GM18505 (cell line): Measurements from ENCODE around the gene MAT1A.

Experiments used
- ATAC-seq: cut with Tn5 transposase; IDR thresholded peaks from one replicate; pipeline ENCODE4 v1.9.1; 2021; ENCODE audit not compliant: unreplicated experiment
- POLR2A ChIP-seq: IDR thresholded peaks from 4 replicates; pipeline ENCODE4 v1.6.1; 2011; ENCODE audit warnings: borderline replicate concordance; ENCODE audit not compliant: insufficient read depth, insufficient read length; ENCODE audit errors: extremely low read depth

The MAT1A gene

DNA sequence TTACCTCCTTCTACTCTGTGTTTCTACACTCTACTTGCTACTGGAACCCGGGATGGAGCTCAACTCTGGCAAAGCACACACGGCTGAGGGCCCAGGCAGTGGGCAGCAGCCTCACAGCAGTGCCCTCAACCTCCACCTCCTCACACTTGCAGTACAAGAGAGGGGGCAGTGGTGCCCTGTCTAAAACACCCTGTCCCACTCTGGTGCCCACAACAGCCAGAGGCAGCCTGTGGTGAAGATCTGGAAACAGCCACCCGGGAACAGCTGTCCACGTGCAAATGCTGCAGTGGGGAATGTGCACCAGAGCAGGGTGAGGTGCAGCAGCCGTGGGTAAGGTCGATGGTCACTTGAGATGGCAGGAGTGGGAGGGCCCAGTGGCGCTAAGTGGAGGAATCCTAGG, 13.7 kb downstream of the MAT1A start:
- no peak for TF ChIP-seq POLR2A
- no peak for ATAC-seq

DNA sequence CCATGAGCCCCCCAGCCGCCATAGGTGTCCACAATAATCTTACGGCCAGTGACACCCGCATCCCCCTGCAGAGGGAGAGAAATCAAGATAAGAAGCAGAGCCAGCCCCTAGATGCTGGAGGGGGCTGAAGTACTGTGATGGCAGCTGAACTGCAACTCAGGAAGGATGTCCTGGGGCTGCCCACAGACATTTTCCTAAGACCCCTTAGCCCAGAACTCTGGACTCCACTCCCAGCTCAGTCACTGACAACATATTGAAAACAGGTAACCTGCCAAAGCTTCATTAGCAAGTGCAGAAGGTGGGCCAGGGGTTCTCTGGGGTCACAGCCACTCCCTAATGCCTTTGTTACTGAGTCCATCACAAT, 14.3 kb downstream of the MAT1A start:
- TF ChIP-seq POLR2A, result no peak
- ATAC-seq, result no peak

DNA sequence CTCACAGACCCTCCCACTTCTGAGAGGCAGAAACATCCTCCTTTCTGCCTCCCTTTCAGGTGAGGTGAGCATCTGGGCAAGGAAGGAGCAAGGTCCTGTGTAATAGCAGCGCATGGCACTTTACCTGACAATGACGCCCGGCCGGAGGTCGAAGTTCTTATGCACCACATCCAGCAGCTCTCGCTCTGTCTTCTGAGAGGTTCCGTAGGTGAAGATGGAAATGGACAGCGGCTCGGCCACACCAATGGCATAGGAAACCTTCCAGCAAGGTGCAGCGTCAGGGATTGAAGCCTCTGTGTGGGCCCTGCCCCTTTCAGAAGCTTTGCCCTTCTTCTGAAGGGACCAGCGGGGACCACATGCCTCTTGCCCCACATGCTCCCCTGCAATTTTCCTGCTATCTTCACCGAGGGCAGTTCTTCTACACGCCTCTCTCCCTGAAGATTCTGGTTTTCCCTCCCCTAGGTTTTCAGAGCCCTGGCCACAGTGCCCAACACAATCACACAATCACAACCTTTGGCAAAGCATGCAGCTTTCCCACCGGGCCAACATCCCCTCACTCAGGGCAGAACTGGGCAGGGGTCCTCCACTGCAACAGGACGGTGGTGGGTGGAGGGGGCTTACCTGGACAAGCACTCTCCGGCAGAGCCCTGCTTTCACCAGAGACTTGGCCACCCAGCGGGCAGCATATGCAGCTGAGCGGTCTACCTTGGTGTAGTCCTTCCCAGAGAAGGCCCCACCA, 14.9 kb downstream of the MAT1A start:
- TF ChIP-seq POLR2A, result no peak
- ATAC-seq, result no peak

DNA sequence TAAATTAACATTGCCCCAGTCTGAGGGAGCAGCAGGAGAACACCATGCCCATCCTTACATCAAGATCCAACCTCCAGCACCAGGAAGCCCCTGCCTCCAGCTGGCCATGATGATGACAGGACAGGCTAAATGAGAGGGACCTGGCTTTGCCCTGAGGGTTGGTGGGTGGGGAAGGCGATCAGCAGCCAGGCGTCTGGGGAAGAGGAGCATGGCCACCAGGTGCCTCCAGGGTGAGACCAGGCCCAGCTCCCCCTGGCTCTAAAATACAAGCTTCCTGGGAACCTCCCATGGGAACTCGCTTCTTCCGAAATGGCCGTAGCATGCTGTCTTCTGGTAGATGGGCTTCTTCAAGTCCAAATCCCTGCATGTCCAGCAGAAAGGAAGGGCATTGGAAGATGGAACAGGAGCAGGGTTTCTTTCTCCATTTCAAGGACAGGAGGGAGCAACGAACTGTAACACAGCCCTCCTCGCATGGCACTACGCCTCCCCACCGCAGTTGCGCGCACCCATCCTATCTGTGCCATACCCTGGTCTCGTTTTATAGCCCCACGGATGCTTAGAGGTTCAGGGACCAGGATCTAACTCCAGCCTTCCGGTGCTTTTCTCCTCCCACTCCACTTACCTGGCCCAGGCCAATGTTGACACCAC, 15.8 kb downstream of the MAT1A start:
- TF ChIP-seq POLR2A, result no peak
- ATAC-seq, result no peak

DNA sequence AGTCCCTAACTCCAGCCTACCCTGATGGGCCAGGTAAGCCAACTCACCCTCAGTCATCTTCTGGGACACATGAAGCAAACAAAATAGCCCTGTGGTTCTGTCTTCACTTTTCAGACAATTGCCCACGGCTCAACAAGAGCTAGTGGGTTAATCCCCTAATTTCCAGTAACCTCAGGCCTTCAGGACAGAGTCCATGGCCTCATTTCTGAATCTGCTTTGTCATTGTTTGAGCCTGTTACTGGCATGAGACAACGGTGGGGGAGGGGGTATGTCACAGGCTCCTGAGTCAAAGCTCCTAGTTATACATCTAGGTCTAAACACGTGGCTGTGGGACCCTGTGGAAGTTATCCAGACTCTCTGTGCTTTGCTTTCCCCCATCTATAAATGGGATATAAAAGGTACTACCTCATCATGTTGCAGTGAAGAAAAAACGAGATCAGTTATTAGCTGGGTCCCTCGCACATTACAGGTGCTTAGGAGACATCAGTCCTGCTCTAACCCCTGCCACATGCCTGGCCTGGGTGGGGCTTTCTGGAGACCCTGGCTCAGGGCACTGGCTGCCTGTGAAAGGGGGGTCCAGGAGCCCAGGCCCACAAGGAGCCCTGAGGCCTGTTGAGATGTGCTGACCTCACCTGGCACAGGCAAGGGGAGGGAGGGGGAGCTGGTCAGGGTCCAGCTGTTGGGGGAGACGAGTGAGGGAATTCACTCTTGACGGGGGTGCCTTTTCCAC, 16.5 kb downstream of the MAT1A start:
- no peak for TF ChIP-seq POLR2A
- ATAC-seq, result no peak

DNA sequence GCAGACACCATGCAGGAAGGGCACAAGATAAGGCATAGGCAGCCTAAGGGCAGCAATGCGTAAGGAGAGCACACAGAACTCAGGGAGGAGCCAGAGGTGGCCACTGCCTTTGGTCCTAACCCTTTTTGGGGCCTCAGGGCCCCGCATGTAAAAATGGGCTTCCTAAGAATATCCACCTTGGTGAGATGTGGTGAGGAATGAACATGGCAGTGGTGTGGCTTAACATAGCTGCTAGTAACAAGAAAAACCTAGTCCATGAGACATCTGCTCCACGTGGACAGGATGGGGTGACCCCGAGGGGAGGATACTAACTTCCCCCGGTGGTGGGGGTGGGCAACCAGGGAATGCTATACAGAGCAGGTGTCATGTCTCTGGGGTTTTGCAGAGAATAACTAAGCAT, 18.0 kb downstream of the MAT1A start:
- ATAC-seq, result no peak

DNA sequence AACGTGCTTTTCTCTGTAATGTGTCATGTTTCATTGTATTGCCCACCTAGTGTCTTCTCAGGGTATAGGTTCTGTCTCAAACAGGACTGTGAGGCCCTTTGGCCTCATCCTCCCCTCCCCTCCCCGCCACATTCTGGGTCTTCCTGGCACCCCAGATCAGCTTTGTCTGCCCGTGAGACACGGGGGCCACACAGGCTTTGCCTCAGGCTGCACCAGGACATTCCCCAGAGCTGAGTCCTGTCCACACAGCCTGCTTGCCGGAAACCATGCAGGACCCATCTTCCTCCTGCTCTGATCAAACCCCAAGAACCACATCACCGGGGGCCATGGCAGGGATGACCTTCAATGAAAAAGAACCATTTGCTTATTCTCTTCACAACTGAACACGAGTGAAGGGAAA, 18.6 kb downstream of the MAT1A start:
- ATAC-seq, result no peak
- no peak for TF ChIP-seq POLR2A

More for the DNA sequence above, 18.0 kb downstream of the MAT1A start:
- TF ChIP-seq POLR2A, result no peak

DNA sequence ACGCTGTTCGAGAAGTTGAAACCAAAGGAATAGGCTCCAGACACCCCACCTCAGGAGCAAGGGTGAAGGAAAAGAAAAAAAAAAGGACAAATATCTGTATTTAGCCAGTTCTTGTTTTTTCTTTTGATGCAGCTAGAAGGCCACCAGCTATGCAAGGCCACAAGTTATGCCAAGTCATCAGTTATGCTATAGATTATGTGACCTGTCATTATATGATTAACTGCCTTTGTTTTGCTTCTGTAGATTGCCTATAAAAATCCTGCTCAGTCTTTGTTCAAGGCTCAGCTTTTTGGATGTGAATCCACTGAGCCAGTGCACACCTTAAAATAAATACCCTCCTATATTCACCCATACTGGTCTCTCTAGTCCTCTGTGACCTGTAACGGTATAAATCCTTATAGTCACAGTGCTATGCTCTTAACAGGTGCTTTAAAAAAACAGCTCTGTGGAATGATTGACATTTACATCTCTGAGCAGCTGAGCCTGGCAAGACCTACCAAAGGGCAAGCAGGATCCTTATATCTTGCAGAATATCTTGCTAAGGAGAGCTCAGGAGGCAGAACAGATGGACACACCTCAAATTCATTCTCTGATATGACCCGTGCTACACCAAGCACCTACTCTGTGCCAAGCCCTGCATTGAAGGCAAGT, 20.4 kb downstream of the MAT1A start:
- ATAC-seq, result no peak
- TF ChIP-seq POLR2A, result no peak

DNA sequence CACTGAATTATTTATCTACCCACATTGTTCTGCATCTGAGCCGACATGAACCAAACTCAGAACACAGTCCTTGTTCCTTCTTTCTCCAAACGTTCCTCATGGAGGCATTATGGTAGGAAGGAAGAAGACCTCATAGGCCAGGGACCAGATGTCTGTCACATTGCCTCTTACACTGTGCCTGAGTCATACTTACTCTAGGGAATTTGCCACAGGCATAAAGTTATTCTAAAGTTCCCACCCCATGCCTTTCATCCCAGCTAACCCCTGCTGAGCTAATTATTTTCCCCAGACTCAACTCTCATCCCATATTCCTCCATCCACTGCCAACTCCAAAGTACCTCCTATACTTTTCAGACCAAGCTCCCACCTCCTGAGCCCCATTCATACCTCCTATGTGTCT, 21.2 kb downstream of the MAT1A start:
- no peak for TF ChIP-seq POLR2A

DNA sequence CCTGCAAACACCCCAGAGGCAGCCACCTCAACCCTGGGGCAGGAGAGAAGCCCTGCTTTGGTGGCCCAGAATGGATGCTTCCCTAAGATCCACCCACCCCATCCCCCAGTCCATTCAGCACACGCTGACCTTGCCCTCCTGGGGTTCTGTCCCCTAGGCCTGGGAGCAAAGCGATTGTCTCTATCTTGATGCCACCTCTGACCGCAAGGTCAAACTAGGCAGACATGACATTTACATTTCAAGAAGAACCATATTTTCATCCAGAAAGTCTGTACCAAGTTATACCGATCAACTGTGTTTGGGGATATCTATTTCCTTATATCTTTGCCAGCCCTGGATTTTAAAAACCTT, 23.0 kb downstream of the MAT1A start:
- ATAC-seq, result no peak
- TF ChIP-seq POLR2A, result no peak

More for the DNA sequence above, 21.2 kb downstream of the MAT1A start:
- ATAC-seq, result no peak

DNA sequence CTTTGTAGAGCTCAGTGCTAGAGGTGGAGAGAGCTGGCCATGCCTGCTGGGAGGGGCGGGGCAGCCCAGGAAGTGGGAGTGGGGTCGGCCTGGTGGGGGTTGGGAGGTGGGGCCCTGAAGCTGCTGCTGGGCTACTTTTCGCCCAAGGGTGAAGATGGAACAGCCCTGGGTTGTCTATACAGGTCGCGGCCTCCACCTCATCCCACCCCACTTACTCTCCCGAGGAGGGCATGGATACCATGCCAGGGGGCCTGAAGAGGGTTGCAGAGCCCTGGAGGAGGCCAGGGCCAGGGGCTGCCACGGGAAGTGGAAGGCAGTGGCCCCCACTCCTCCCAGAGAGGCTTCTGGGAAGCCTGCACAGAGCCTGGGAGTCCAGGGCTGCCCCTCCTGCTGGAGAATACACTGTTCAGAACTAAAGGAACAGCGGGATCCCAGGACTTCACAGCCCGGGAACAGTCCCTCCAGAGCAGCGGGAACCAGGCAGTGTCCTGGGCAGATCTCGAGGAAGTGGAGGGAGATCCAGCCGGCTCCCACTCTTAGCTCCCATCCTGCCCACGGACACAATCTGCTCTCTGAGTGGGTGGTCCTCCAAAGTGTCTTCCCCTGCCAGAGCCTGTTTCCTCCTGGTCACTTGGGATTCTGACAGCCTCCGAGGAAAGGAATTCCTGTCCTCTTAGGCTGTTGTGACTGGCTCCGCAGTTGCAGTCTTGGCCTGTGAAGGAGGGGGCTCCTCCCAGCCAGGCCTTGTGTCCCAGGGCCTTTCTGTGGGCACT, 23.5 kb downstream of the MAT1A start:
- no peak for TF ChIP-seq POLR2A

DNA sequence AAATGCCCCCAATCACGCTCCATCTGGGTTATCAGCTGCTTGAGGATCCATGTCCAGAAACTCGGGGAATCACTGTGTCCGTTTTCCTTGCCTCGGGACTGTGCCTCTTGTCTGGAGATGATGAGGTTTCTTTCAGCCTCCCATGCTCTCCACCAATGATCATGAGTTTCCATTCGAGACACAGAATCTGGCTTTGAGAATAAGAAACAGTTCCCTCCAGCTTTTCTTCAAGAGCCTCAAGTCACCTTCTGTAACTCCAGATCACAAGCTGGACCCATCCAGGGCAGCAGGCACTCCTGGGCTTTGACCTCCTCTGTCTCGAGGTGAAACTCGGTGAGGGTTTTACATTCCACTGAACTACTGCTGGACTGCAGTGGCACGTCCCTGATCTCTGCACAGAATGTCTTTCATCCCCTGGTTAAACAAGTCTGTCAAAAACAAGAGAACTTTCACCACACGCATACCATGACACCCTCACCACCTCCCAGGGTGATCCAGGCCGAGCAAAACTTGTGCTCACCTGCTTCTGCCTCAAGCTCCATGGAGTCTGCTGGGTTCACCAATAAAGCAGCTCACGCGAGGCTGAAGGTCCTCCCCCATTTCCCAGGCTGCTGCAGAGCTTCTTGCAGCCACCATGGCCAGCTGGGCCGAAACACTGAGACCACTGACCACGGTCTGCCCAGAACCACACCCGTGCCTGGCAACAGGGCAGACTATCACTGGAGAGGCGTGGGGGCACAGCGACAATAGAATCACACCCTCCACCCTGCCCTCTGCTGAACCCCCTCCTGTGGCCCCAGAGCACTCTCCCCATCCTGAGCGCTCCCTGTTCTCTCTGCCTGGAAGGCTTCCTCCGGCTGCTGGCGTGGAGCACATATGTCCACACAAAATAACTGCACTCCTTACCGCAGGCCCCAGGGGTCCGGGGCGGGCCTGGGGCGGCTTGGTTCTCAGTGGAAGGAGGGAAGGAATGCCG, 25.1 kb downstream of the MAT1A start:
- no peak for ATAC-seq
- no peak for TF ChIP-seq POLR2A

More for the DNA sequence above, 23.5 kb downstream of the MAT1A start:
- ATAC-seq, result no peak
